Adrenal gland (tissue), 5 donors: ENCODE data around the gene C6orf52.

Source experiments
- CTCF ChIP-seq, 6 experiments: fragments of 450-650 bp in 4 of 6; fragments of 200-600 bp in 2 of 6; sonication (generic) in 1 of 6; IDR thresholded peaks; 1 replicate in 5 of 6; 2 replicates in 1 of 6; pipeline versions ENCODE4 v1.5.1 to v1.8.0; 2016 to 2021; ENCODE audit warnings: antibody characterized with exemption in 6 of 6, mild to moderate bottlenecking in 2 of 6, moderate library complexity in 1 of 6
- POLR2A ChIP-seq, 2 donors: fragments of 450-650 bp; IDR thresholded peaks; one replicate each; pipeline ENCODE4 v1.6.1; 2017; ENCODE audit warnings: antibody characterized with exemption in 2 of 2, mild to moderate bottlenecking in 2 of 2, moderate library complexity in 1 of 2
- donor health status: DM: no; HTN: no; CAD: no.

GRCh38 chr6:10733151-10733715, 38.8 kb upstream of the C6orf52 start:
- no peak for TF ChIP-seq CTCF (IDR thresholded peaks at IDR 0.05)
- no peak for TF ChIP-seq POLR2A (IDR thresholded peaks at IDR 0.05)
